Posterior vena cava (tissue), 2 donors: ENCODE measurements around the gene SPEF2. TPM values are rescaled to one million over a fixed set of nuclear protein-coding genes. Genes with fewer than 3 reads are reported as not detected.

Experiments used
- DNase-seq: peaks from one replicate; pipeline ENCODE4 v3.0.0-alpha.2; 2020; ENCODE audit warnings: low spot score
- intact Hi-C, 2 donors: fragments of 100-400 bp; cut with DNase I; formaldehyde crosslinking; loops; one replicate each; pipeline versions ENCODE4 v1.14.1 to v1.14.2; 2022 to 2023
- long read RNA-seq, 2 donors: library from polyadenylated mRNA; unstranded; transcript quantifications; one replicate each; pipeline ENCODE4 v2.0.0, GENCODE V29; 2020 to 2021
- total RNA-seq, 2 donors: library from RNA; stranded (reverse); fragmentation: NEBNext Ultra II Directional; extraction: Animal tissue kit (Norgen Biotek cat#: 25700); gene quantifications; one replicate each; pipeline ENCODE4 v1.2.1, GENCODE V29; 2021
- donor health status: DM: yes; HTN: yes; CAD: no.
- donor health status: DM: yes; HTN: yes; CAD: no.

Gene SPEF2, protein sequence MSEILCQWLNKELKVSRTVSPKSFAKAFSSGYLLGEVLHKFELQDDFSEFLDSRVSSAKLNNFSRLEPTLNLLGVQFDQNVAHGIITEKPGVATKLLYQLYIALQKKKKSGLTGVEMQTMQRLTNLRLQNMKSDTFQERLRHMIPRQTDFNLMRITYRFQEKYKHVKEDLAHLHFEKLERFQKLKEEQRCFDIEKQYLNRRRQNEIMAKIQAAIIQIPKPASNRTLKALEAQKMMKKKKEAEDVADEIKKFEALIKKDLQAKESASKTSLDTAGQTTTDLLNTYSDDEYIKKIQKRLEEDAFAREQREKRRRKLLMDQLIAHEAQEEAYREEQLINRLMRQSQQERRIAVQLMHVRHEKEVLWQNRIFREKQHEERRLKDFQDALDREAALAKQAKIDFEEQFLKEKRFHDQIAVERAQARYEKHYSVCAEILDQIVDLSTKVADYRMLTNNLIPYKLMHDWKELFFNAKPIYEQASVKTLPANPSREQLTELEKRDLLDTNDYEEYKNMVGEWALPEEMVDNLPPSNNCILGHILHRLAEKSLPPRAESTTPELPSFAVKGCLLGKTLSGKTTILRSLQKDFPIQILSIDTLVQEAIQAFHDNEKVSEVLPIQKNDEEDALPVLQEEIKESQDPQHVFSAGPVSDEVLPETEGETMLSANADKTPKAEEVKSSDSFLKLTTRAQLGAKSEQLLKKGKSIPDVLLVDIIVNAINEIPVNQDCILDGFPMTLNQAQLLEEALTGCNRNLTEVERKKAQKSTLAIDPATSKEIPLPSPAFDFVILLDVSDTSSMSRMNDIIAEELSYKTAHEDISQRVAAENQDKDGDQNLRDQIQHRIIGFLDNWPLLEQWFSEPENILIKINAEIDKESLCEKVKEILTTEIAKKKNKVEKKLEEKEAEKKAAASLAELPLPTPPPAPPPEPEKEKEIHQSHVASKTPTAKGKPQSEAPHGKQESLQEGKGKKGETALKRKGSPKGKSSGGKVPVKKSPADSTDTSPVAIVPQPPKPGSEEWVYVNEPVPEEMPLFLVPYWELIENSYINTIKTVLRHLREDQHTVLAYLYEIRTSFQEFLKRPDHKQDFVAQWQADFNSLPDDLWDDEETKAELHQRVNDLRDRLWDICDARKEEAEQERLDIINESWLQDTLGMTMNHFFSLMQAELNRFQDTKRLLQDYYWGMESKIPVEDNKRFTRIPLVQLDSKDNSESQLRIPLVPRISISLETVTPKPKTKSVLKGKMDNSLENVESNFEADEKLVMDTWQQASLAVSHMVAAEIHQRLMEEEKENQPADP (N-terminal part only)
- total RNA-seq = 1 to 10 TPM; 4.8 to 6.1 TPM
- long read RNA-seq, donor 1, partial matches to known transcripts = 1 of 2 reads
- long read RNA-seq, donor 1, other reads (novel, unspliced or antisense) = 1 of 2 reads
- long read RNA-seq, donor 2 = 0 reads

GRCh38 chr5:35617435-35618303, at the start of gene SPEF2:
SPEF2 (plus strand) TSS chr5:35617863; CDS start chr5:35617998, 135 bp downstream.
- intact Hi-C loops = no loop called here
- peak; percentile 95 for DNase-seq

- no peak for DNase-seq
- intact Hi-C loops = no loop called here
Measured at GRCh38 chr5:35575578-35575977, 42.1 kb upstream of the SPEF2 start.

- intact Hi-C loops = no loop called here
- no peak for DNase-seq
Measured at GRCh38 chr5:35587419-35587818, 30.2 kb upstream of the SPEF2 start.

DNA sequence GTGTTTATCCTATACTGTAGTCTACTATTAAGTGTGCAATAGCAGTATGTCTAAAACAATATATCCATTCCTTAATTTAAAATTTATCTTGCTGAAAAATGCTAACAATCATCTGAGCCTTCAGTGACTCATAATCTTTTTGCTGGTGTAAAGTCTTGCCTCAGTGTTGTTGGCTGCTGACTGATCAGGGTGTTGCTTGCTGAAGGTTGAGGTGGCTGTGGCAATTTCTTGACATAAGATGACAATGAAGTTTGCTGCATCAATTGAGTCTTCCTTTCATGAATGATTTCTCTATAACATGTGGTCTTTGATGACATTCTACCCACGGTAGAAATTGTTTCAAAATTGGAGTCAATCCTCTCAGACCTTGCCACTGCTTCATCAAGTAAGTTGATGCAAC, 24.3 kb upstream of the SPEF2 start:
- intact Hi-C loops = no loop called here
- no peak for DNase-seq

- intact Hi-C loops = no loop called here
- no peak for DNase-seq
Measured at GRCh38 chr5:35598707-35599370, 18.8 kb upstream of the SPEF2 start.

DNA sequence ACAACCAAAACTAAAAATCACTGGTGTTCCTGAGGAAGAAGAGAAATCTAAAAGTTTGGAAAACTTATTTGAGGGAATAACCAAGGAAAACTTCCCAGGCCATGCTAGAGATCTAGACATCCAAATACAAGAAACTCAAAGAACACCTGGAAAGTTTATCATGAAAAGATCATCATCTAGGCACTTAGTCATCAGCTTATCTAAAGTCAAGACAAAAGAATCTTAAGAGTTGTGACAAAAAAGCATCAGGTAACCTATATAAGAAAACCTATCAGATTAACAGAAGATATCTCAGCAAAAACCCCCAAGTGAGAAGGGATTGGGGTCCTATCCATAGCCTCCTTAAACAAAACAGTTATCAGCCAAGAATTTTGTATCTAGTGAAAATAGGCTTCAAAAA, 17.1 kb upstream of the SPEF2 start:
- intact Hi-C loops = no loop called here
- no peak for DNase-seq

GRCh38 chr5:35608881-35609779, 8.5 kb upstream of the SPEF2 start:
- intact Hi-C loops = no loop called here
- DNase-seq = no peak

GRCh38 chr5:35617060-35617434, 616 bp upstream of the SPEF2 start:
- DNase-seq = no peak
- intact Hi-C loops = no loop called here

GRCh38 chr5:35618304-35618636, 607 bp downstream of the SPEF2 start:
- DNase-seq = no peak
- intact Hi-C loops = no loop called here

DNA sequence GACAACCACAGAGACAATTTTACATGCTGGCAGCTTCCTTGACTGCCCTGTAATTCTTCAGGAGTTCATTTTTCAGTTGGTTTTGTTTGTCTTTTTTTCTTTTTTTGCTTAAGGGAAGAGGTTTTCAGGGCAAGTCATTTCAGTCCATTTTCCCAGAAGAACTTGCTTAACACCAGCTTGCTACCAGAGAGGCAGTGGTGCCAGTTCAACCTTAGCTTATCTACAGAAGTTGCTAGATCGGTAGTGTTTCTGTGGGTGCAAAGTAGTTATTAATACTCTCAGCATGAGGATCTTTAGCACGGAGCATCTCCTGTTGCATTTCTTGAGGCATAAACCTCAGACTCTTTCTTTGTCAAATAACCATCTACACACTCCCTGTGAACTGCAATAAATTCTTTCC, 1.1 kb downstream of the SPEF2 start:
- DNase-seq = no peak
- intact Hi-C loops = no loop called here

DNA sequence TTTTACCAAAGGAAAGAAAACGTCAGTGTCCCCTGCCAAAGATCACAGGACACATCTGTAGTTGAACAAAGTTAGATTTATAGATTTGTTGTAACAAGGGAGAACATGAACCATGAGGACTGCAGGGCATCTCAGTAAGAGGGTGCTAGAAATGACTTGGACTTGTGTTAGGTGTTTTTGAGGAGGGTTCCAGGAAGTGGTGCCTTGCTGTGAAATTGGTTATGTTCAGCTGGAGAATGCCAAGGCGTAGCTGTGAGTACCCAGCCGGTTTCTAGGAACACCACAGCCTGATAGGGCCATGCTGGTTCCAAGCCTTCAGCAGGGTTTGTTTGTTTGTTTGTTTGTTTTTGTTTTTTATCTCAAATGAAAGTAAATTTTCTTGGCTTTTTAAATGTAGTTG, 5.3 kb downstream of the SPEF2 start:
- no peak for DNase-seq
- intact Hi-C loops = no loop called here

GRCh38 chr5:35623991-35624390, 6.3 kb downstream of the SPEF2 start:
- DNase-seq = no peak
- intact Hi-C loops = no loop called here

GRCh38 chr5:35626108-35626507, 8.4 kb downstream of the SPEF2 start:
- no peak for DNase-seq

DNA sequence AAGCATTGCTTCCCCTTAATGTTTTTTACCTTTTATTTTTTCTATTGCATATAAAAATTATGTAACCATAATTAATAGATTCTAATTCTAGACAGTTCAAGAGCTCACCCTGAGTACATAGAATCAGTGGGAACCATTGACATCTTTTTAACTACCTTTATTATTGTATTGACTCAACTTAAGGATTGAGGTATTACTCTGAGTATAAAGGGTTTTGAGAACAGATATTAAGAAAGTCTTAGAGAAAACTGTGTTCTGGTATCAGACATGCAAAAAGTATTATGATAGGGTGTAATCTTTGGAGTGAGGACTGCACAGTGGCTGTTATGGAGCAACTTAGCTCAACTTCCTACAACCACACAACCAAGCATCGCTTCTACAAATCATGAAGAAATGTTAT, 8.9 kb downstream of the SPEF2 start:
- DNase-seq = no peak
- intact Hi-C loops = no loop called here

More at GRCh38 chr5:35626108-35626507, 8.4 kb downstream of the SPEF2 start:
- intact Hi-C loops = no loop called here

GRCh38 chr5:35634326-35634725, 16.7 kb downstream of the SPEF2 start:
- no peak for DNase-seq
- intact Hi-C loops = no loop called here

DNA sequence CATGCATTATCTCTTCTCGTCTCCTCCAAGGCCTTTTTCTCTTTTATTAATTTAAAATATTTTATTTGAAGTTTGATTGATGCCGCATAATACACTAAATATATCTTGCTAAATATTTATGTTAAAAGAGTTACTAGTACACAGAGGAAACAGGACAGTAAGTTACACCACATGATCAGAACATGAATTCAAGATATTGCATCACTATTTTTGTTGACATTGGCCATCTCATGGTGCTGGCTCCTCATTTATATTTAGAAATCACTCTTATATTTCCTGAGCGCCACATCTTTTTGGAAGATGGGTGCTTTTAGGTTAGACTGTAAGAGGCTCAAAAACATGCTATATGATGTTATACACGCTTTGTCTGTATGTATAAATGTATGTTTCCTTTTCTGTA, 23.0 kb downstream of the SPEF2 start:
- no peak for DNase-seq
- intact Hi-C loops = loop anchor here in 1 of 2 donors (10.0 kb wide), 1 partner anchor 986 kb away; the partner anchor contains the start of gene RAI14

GRCh38 chr5:35644543-35644942, 26.9 kb downstream of the SPEF2 start:
- intact Hi-C loops = loop anchor here in 1 of 2 donors (10.0 kb wide), 1 partner anchor 990 kb away; the partner anchor contains the start of gene RAI14
- DNase-seq = no peak
